SH-SY5Y (cell line): ENCODE data around the gene PIGC.

Experiments used
- GATA2 ChIP-seq: IDR thresholded peaks from 2 replicates; pipeline ENCODE4 v1.6.1; 2011; ENCODE audit warnings: mild to moderate bottlenecking, low read depth, low read length
- GATA3 ChIP-seq: IDR thresholded peaks from 2 replicates; pipeline ENCODE4 v1.6.1; 2011; ENCODE audit warnings: low read depth, mild to moderate bottlenecking, low read length, moderate library complexity

GRCh38 chr1:172477216-172477615, 33.3 kb upstream of the PIGC start:
- no peak for TF ChIP-seq GATA2
- TF ChIP-seq GATA3 = no peak
